ENCODE results near the gene RFTN1.

The RFTN1 gene

GRCh38 chr3:16304061-16305010, 209.2 kb downstream of the RFTN1 start:
- Mint-ChIP-seq H3K27ac (ENCODE audit: low read depth) (peak overlapping the region; percentile 54), H3K4me3 (peak overlapping the region; percentile 75), H3K9me3 (no peaks in the 10 kb centered on the region), H3K4me1 (peaks cover 98% of the 10 kb centered on the region), H3K27me3 (no peaks in the 10 kb centered on the region), H3K36me3 (ENCODE audit: insufficient read depth) (peaks cover 47% of the 10 kb centered on the region)
- ATAC-seq (replicated peaks; ENCODE audit: extremely low read depth, poor library complexity, severe bottlenecking) (no peak), DNase-seq (ENCODE audit: low spot score in 2 of 2) (no peak)

- ATAC-seq (replicated peaks; ENCODE audit: extremely low read depth, poor library complexity, severe bottlenecking): no peak
- H3K27me3 Mint-ChIP-seq: no peaks in the 10 kb centered on the region
- H3K4me3 Mint-ChIP-seq: peak overlapping the region; percentile 81
- peaks cover 53% of the 10 kb centered on the region for H3K36me3 Mint-ChIP-seq (ENCODE audit: insufficient read depth)
- no peaks in the 10 kb centered on the region for H3K9me3 Mint-ChIP-seq
- peak overlapping the region; percentile 45 for H3K27ac Mint-ChIP-seq (ENCODE audit: low read depth)
- DNase-seq (ENCODE audit: low spot score in 2 of 2): no peak
- peaks cover 98% of the 10 kb centered on the region for H3K4me1 Mint-ChIP-seq
Measured at GRCh38 chr3:16303037-16303575, 210.4 kb downstream of the RFTN1 start.

- Mint-ChIP-seq H3K4me3 (peak overlapping the region; percentile 81), H3K36me3 (ENCODE audit: insufficient read depth) (peaks cover 54% of the 10 kb centered on the region), H3K27me3 (no peaks in the 10 kb centered on the region), H3K4me1 (peaks cover 96% of the 10 kb centered on the region), H3K27ac (ENCODE audit: low read depth) (peak overlapping the region; percentile 95), H3K9me3 (no peaks in the 10 kb centered on the region)
- no peak for ATAC-seq (replicated peaks; ENCODE audit: extremely low read depth, poor library complexity, severe bottlenecking)
- DNase-seq (ENCODE audit: low spot score in 2 of 2): no peak
Measured at GRCh38 chr3:16302082-16302631, 211.3 kb downstream of the RFTN1 start.

GRCh38 chr3:16301507-16301906, 212.0 kb downstream of the RFTN1 start:
- H3K36me3 Mint-ChIP-seq (ENCODE audit: insufficient read depth): peaks cover 55% of the 10 kb centered on the region
- ATAC-seq (replicated peaks; ENCODE audit: extremely low read depth, poor library complexity, severe bottlenecking) (peak; percentile 15), DNase-seq (ENCODE audit: low spot score in 2 of 2) (no peak)
- peaks cover 96% of the 10 kb centered on the region for H3K4me1 Mint-ChIP-seq
- no peaks in the 10 kb centered on the region for H3K27me3 Mint-ChIP-seq
- peak overlapping the region; percentile 95 for H3K27ac Mint-ChIP-seq (ENCODE audit: low read depth)
- no peaks in the 10 kb centered on the region for H3K9me3 Mint-ChIP-seq
- peak overlapping the region; percentile 81 for H3K4me3 Mint-ChIP-seq

- no peaks in the 10 kb centered on the region for H3K27me3 Mint-ChIP-seq
- peak overlapping the region; percentile 81 for H3K4me3 Mint-ChIP-seq
- peaks cover 96% of the 10 kb centered on the region for H3K4me1 Mint-ChIP-seq
- DNase-seq (ENCODE audit: low spot score in 2 of 2) (peak; percentile 44 to 63), ATAC-seq (replicated peaks; ENCODE audit: extremely low read depth, poor library complexity, severe bottlenecking) (peak; percentile 89)
- no peaks in the 10 kb centered on the region for H3K9me3 Mint-ChIP-seq
- peaks cover 60% of the 10 kb centered on the region for H3K36me3 Mint-ChIP-seq (ENCODE audit: insufficient read depth)
- peak overlapping the region; percentile 95 for H3K27ac Mint-ChIP-seq (ENCODE audit: low read depth)
Measured at GRCh38 chr3:16300881-16301359, 212.6 kb downstream of the RFTN1 start.

GRCh38 chr3:16300307-16300706, 213.2 kb downstream of the RFTN1 start:
- peaks cover 96% of the 10 kb centered on the region for H3K4me1 Mint-ChIP-seq
- peak overlapping the region; percentile 95 for H3K27ac Mint-ChIP-seq (ENCODE audit: low read depth)
- H3K27me3 Mint-ChIP-seq: no peaks in the 10 kb centered on the region
- peak overlapping the region; percentile 81 for H3K4me3 Mint-ChIP-seq
- no peaks in the 10 kb centered on the region for H3K9me3 Mint-ChIP-seq
- DNase-seq (ENCODE audit: low spot score in 2 of 2) (no peak), ATAC-seq (replicated peaks; ENCODE audit: extremely low read depth, poor library complexity, severe bottlenecking) (peak; percentile 31)
- H3K36me3 Mint-ChIP-seq (ENCODE audit: insufficient read depth): peaks cover 62% of the 10 kb centered on the region

GRCh38 chr3:16299746-16300145, 213.8 kb downstream of the RFTN1 start:
- H3K9me3 Mint-ChIP-seq: no peaks in the 10 kb centered on the region
- H3K27me3 Mint-ChIP-seq: no peaks in the 10 kb centered on the region
- DNase-seq (ENCODE audit: low spot score in 2 of 2) (no peak), ATAC-seq (replicated peaks; ENCODE audit: extremely low read depth, poor library complexity, severe bottlenecking) (no peak)
- peak overlapping the region; percentile 95 for H3K27ac Mint-ChIP-seq (ENCODE audit: low read depth)
- peaks cover 62% of the 10 kb centered on the region for H3K36me3 Mint-ChIP-seq (ENCODE audit: insufficient read depth)
- H3K4me3 Mint-ChIP-seq: peak overlapping the region; percentile 81
- peaks cover 92% of the 10 kb centered on the region for H3K4me1 Mint-ChIP-seq

GRCh38 chr3:16298891-16299290, 214.6 kb downstream of the RFTN1 start:
- Mint-ChIP-seq H3K9me3 (no peaks in the 10 kb centered on the region), H3K4me3 (peak overlapping the region; percentile 81), H3K36me3 (ENCODE audit: insufficient read depth) (peaks cover 57% of the 10 kb centered on the region), H3K27me3 (no peaks in the 10 kb centered on the region), H3K4me1 (peaks cover 83% of the 10 kb centered on the region), H3K27ac (ENCODE audit: low read depth) (no peak overlapping the region)
- no peak for ATAC-seq (replicated peaks; ENCODE audit: extremely low read depth, poor library complexity, severe bottlenecking)
- DNase-seq (ENCODE audit: low spot score in 2 of 2): no peak

- H3K9me3 Mint-ChIP-seq: no peaks in the 10 kb centered on the region
- no peak for ATAC-seq (replicated peaks; ENCODE audit: extremely low read depth, poor library complexity, severe bottlenecking)
- DNase-seq (ENCODE audit: low spot score in 2 of 2): no peak
- H3K36me3 Mint-ChIP-seq (ENCODE audit: insufficient read depth): peaks cover 55% of the 10 kb centered on the region
- no peak overlapping the region for H3K27ac Mint-ChIP-seq (ENCODE audit: low read depth)
- peaks cover 79% of the 10 kb centered on the region for H3K4me1 Mint-ChIP-seq
- H3K27me3 Mint-ChIP-seq: no peaks in the 10 kb centered on the region
- peak overlapping the region; percentile 81 for H3K4me3 Mint-ChIP-seq
Measured at GRCh38 chr3:16297997-16298885, 215.3 kb downstream of the RFTN1 start.

- DNase-seq (ENCODE audit: low spot score in 2 of 2): no peak
- Mint-ChIP-seq H3K4me3 (peak overlapping the region; percentile 29), H3K36me3 (ENCODE audit: insufficient read depth) (peaks cover 45% of the 10 kb centered on the region), H3K4me1 (peaks cover 73% of the 10 kb centered on the region), H3K27me3 (no peaks in the 10 kb centered on the region), H3K27ac (ENCODE audit: low read depth) (peak overlapping the region; percentile 45), H3K9me3 (no peaks in the 10 kb centered on the region)
- no peak for ATAC-seq (replicated peaks; ENCODE audit: extremely low read depth, poor library complexity, severe bottlenecking)
Measured at GRCh38 chr3:16295298-16295890, 218.1 kb downstream of the RFTN1 start.

GRCh38 chr3:16294844-16295243, 218.7 kb downstream of the RFTN1 start:
- Mint-ChIP-seq H3K4me1 (peaks cover 73% of the 10 kb centered on the region), H3K27ac (ENCODE audit: low read depth) (peak overlapping the region; percentile 19), H3K36me3 (ENCODE audit: insufficient read depth) (peaks cover 45% of the 10 kb centered on the region), H3K4me3 (no peak overlapping the region), H3K9me3 (no peaks in the 10 kb centered on the region), H3K27me3 (no peaks in the 10 kb centered on the region)
- ATAC-seq (replicated peaks; ENCODE audit: extremely low read depth, poor library complexity, severe bottlenecking) (no peak), DNase-seq (ENCODE audit: low spot score in 2 of 2) (no peak)

GRCh38 chr3:16290827-16291196, 222.7 kb downstream of the RFTN1 start:
- peaks cover 42% of the 10 kb centered on the region for H3K36me3 Mint-ChIP-seq (ENCODE audit: insufficient read depth)
- no peaks in the 10 kb centered on the region for H3K27me3 Mint-ChIP-seq
- H3K9me3 Mint-ChIP-seq: no peaks in the 10 kb centered on the region
- no peak for DNase-seq (ENCODE audit: low spot score in 2 of 2)
- peak overlapping the region; percentile 87 for H3K27ac Mint-ChIP-seq (ENCODE audit: low read depth)
- peaks cover 74% of the 10 kb centered on the region for H3K4me1 Mint-ChIP-seq
- peak overlapping the region; percentile 90 for H3K4me3 Mint-ChIP-seq
- no peak for ATAC-seq (replicated peaks; ENCODE audit: extremely low read depth, poor library complexity, severe bottlenecking)
